HG03442 (cell line): ENCODE measurements around the gene PFN1.

Experiments used
- ATAC-seq: cut with Tn5 transposase; IDR thresholded peaks from one replicate; pipeline ENCODE4 v1.9.1; 2021; ENCODE audit warnings: mild to moderate bottlenecking, moderate library complexity; ENCODE audit not compliant: unreplicated experiment

Gene PFN1

DNA sequence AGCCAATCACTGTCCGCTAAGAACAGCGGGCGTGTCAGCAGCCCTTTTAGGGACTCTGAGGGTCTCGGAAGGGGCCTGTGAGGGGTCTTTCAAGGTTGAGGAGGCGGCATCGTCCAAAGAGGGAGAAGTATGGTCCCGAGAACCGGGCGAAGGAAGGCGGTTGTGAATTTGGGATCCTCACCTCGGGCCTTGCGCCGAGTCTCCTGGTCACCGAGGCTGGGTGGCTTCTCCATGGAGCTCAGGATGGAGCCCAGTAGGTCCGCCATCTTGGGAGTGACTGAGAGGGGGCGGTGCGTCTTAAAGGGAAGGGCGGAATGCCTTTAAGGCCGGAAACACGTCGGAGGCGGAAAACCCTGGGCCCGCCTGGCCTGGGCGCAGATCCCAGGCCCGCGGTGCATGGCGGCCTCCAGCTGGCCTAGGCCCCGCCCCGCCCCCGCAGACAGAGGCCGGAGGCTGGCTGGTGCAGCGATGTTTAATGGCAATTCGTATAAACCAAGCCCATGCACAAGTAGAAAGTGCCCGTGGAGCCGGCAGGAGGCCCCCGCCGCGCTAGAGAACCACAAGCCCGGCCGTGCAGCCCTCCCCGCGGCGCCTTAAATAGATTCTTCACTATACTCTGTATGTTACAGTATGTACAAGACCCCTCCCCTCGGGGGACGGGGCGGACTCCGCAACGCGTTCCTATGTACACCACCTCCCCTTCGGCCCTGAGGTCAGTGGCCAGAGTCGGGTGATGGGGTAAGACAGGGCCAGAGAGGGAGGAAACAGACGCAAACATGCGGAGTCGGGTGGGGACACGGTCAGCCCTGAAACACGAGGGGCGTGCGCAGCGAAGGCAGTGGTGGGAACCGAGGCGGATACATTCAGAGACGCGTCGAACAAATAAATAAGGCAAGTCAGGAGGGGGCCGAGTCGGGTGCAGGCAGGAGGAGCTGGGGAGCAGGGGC, 19.5 kb upstream of the PFN1 start, which contains the start of gene SPAG7:
TSS of gene SPAG7 (minus strand) at position 279 of the 947 bp plus-strand sequence. CDS start at position 266, 13 bp downstream.
- peak; percentile 52 for ATAC-seq

DNA sequence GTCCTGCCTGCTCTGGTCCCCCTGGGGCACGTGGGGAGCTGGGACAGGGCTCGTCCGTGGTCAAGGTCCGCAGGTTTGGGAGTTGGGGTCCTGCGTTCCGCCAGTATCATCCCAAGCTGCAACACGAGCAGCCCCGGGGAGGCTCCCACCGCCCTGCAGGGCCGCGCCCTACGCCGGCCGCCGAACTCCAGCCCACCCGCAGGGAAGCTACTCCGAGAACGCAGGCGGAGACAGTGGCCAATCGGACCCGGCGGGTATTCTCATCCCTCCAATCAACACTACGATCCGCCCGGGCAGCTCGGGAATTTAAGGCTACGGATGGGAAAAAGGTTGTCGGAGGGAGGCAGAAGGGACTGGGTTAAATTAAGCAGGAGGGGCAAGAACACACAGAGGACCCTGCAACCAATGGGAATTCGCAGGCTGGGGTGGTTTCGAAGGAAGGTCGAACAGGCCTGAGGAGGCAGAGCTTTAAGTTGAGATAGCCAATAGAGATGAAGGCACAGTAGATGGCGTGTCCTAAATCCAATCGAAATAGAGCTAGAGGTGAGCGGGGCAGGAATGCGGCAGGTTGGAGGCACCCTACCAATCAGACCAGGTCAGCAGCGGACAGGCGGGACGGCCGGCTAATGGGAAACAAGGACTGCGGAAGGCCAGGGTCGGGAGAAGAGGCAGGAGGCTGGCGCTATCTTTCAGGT, 18.7 kb upstream of the PFN1 start:
- peak; percentile 74 for ATAC-seq

DNA sequence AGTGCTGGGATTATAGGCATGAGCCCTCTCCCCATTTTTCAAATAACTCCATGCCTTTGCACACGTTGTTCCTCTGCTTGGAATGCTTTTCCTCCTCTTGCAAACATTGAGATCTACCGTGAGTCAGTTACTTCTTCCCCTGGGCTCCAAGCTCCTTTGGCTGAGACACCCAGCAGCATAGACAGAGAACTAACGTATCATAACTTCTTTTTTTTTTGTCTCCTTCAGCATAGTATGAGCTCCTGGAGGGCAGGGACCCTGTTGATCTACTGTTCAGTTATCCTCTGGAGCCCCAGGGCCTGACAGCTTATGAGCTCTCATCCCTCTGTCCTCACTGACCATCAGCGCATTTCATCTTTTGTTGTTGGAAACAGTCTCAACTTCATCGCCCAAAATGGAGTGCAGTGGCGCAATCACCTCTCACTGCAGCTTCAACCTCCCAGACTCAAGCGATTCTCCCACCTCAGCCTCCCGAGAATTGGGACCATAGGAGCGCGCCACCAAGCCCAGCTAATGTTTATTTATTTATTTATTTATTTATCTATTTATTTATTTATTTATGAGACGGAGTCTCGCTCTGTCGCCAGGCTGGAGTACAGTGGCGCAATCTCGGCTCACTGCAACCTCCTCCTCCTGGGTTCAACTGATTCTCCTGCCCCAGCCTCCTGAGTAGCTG, 17.1 kb upstream of the PFN1 start:
- ATAC-seq, result no peak

DNA sequence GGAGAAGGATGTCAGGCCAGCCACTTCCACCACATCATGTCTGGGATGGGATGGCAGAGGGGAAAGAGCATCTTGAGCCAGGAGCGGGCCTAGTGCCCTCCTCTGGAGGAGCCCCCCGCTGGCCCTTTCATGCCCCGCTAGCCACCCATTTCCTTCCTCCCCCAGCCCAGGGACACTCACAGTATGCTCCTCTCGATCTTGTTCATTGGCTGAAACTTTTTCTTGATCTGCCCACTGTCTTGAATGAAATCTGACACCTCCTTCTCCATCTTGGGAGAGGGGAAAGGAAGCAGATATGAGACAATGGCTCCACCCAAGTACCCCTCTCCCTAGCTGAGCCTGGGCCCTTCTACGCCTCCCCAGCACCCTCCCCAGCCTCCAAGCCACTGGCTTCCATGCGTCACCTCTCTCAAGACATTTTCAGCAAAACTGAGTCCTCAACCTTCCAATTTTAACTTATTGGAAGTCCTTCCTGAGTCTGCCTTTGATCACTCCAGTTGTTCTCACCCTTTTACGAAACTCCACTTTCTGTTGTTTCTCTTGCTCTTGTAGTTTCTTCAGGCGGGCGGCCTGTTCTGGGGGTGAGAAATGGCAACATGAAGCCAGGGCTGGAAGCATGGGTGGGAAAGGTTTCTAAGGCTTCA, 12.1 kb upstream of the PFN1 start:
- no peak for ATAC-seq

DNA sequence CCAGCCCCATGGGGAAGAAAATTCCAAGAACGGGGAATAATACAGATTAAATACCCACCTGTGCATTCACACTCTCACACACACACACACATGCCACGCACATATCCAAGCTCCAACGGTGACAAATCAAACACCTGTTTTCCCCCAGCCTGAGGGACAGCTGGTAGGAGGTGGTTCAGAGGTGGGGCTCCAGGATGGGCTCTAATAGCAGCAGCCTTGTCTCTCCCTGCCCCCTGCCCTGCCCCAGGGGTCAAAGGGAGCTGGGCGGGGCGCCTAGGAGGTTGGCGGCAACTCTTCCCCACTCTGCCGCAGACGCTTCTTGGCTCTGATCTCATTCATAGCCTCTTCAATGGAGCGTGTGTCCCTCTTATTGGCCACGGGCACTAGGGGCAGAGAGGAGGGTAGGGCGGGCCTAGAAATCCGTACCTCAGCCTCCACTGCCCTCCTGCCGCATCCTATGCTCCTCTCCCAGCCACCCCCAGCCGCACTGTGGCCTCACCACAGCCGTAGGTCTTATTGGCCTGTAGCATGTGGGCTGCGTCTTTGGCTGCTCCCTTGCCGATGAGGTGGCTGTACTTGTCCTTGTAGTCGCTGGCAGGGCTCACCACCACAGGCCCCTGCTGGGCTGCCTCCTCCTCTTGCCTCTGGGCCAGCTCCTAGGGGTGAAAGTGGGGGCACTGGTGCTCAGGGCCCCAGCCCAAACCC, 11.1 kb upstream of the PFN1 start:
- ATAC-seq, result no peak

DNA sequence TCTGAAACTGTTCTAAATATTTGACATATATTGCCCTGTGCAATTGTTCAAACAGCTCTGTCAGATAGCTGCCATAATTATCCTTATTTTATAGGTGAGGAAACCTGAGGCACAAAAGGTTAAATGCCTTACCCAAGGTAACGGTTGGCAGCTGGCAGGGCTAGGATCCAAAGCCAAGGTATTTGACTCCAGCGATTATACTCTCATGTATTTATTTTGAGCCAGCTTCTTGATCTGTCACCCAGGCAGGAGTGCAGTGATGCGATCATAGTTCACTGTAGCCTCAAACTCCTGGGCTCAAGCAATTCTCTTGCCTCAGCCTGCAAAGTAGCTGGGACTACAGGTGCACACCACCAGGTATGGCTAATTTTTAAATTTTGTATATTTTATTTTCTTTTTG, 9.8 kb upstream of the PFN1 start:
- ATAC-seq, result no peak

DNA sequence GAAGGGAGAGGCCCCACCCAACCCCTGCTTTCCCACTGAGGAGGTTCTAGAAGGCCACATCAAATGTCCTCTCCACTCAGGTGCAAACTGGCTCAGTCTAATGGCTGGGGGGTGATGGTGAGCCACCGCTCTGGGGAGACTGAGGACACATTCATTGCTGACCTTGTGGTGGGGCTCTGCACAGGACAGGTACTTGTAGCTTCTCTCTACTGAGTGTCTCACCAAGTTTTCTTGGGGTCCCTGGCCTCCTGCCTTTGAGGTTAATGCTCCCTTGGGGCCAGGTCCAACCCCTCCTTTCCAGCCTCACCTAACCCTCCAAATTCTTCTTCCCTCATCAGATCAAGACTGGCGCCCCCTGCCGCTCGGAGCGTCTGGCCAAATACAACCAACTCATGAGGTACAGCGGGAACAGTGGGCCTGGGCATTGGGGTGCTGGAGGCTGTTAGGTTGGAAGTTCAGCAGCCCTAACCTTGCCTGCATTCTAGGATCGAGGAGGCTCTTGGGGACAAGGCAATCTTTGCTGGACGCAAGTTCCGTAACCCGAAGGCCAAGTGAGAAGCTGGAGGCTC, 8.2 kb upstream of the PFN1 start:
- ATAC-seq, result no peak

DNA sequence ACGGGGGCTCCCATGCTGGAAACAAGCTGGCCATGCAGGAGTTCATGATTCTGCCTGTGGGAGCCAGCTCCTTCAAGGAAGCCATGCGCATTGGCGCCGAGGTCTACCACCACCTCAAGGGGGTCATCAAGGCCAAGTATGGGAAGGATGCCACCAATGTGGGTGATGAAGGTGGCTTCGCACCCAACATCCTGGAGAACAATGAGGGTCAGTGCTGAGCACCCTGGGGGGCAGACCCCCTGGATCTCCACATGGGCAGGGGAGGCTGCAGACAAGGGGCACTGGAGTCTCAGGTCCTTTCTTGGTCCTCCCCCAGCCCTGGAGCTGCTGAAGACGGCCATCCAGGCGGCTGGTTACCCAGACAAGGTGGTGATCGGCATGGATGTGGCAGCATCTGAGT, 6.8 kb upstream of the PFN1 start:
- no peak for ATAC-seq

DNA sequence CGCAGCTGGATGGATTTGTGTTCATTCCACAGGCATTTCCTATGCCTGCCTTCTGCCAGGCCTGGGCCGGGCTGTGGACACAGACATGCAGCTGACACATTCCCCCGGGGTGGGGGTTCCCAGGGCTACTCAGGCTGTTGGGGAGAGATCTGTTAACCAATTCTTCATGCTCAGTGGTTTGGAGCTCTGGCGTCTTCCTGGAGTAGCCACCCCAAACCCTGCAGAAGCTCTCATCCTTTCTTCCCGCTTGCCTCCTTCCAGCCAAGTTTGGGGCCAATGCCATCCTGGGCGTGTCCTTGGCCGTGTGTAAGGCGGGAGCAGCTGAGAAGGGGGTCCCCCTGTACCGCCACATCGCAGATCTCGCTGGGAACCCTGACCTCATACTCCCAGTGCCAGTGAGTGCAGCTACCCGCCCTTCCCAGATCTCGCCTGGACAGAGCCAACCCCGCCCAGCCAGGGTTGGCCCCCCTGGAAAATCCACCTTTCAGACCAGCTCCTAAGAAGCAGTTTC, 5.2 kb upstream of the PFN1 start:
- ATAC-seq, result no peak

DNA sequence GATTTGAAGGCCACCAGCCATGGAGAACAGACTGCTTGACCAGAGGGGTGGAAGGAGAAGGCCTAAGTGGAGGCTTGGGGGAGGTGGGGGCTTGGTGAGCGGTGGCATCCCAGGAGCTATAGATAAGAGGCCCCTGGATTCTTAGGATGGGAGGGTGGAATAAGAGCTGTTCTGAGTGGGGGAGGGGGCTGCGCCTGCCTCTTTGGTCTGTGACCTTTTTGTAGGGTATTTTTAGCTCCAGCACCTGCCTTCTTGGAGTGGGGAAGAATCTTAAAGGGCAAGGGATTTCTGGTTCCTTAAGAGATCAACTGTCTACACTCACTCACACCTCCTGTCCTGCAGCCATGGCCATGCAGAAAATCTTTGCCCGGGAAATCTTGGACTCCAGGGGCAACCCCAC, 3.2 kb upstream of the PFN1 start:
- no peak for ATAC-seq

DNA sequence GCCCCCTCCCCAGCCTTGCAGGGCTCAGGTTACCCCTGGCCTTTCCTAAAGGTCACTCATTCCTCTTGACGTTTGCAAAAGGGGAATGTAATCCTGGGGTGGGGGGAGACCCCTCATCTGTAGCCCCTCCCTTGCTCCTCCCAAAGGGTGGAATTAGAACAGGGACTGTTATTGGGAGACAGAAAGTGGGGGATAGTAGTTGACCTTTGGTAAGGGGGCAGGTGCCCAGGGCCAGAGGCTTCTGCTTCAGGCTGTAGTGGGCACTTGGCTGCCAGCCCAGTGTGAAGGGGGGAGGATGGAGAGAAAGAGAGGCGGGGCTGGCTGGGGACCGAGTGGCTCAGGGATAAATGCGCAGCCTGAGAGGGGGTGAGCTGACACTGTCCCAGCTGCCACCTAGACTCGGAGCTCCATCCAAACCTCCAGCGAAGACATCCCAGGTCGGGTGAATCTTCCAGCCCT, 2.4 kb upstream of the PFN1 start, which contains the start of gene ENO3:
TSS of gene ENO3 (plus strand) at position 374 of the 459 bp plus-strand sequence. CDS start 711 bp downstream, outside the sequence.
- no peak for ATAC-seq

DNA sequence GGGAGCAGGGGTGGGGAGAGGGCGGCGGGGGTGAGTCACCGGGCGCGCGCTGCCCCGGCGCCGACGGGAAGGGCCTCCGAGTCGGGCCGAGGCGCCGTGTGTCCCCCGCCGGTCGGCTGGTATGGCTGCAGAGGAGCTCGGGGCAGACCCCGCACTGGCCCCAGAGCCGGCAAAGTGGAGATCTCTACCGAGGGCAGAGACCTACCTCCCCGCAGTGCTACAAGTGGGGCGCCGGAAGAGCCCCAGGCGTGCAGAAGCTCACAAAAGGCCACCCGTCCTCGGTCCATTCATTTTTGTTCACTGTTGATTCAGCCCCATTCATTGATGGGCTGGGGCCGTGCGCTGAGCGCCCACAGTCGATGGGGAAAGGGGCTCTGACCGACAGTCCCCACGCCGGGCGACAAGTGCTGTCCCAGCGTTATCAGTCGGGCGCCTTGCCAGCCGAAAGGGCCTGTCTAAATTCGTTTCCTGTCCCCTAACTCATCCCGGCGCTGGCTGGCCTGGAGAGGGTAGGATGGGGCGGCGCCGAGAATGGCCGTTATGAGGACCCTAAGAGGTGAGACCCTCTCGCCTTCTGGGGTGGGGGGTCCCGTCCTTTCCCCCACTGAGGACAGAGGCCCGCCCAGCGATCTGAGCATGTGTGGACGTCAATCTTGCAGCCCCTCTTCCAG, 1.9 kb upstream of the PFN1 start:
- peak; percentile 3 for ATAC-seq

DNA sequence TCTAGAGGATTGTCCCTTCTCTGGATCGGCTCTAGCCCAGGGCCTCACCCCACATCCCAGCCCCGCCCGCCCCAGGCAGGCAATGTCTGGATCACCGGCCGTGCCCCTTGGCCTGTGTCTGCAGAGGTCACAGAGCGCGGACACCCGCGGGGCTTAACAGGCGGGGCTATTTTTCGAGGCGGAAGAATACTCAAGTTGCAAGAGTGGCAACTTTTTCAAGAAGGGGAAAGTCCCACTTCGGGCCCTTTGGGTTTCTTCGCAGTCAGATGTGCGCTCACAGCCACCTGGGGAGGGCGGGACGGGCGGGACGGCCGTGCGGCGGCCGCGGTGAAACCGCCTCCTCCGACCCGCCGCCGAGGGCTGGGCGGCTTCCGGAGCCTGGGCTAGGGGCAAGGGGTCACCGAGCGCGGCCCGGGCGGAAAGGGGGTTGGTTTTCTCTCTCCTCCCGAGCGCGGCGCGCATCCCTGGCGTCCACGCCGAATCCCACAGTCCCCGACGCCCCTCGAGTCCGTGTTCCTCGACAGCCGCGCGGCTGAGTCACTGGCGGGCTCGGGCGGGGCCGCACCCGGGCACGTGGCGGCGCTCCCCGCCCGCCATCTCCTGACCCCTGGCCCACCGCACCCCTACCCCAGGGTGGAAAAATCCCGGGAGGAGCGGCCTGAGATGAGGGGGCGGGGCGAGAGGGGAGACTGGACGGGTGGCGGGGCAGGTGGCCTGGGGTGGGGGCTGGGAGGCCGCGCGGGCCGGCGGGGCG, 1.2 kb upstream of the PFN1 start:
- peak; percentile 22 for ATAC-seq

DNA sequence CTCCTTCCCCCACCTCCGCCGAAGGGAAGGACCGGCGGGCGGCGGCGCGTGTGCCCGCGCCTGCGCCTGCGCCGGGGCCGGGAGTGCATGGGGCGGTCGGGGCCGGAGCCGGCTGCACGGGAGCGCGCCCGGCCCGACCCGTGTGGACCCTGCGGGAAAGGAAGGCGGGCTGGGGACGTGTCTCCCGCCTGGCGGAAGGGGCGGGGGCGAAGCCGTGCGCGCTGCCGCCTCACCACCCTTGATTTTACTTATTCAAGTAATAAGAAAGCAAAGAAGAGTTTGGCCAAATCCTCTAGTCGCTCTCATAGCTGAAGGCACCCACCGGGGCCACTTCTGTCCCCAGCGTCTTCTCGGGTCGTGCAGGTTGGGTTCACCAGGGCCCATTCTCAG, 596 bp upstream of the PFN1 start:
- ATAC-seq, result peak; percentile 33

DNA sequence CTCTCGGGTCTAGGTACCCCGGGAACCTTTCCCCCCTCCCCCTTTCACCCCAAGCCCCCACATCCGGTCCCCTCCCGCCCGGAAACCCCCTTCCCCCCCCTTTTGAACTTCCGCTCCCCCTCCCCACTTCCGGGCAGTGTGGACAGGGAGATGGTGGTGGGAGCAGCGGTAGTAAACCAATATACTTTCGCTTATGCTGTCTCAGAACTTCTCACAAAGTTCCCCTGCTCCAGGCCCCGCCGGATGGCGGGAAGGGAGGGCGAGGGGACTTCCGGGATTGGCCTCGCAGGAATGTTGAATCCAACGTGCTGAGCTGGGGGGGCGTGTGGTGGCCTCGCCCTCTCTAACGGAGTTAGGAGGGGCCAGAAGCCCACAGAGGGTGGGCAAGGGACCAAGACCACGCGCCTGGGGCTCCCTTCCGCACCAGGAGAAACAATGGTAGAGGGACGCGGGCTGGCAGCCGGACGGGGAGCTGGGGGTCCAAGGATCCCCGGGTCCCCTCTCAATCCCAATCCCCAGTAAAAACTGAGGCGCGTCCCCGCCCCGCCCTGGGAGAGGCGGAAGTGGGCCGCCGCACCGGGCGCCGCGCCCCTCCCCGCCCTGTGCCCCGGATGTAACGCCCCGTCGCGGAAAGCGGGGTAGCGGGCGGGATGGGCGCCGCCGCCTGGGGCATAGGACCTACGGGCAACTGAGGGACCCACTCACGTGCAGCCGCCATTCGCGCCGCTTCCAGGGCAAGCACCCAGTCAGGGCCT, 742 bp downstream of the PFN1 start:
- ATAC-seq, result no peak

DNA sequence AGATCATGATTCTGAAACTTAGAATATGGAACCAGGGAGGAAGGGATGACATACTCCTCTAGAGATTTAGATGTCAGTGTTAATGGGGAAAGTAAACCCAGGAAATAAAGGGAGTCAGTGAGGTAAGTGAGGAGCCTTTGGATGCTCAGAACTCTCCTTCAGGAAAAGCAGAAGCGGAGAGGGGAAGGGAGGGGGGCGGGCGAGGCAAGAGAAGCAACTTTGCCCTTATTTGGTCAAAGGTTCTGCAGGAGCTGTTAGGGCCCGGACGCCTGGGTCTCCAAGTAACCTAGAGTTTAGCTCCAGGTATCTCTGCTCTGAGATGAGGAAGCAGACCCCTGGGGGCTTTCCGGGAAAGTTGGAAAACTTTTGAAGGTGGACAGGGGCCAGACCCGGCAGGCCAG, 1.3 kb downstream of the PFN1 start:
- no peak for ATAC-seq

DNA sequence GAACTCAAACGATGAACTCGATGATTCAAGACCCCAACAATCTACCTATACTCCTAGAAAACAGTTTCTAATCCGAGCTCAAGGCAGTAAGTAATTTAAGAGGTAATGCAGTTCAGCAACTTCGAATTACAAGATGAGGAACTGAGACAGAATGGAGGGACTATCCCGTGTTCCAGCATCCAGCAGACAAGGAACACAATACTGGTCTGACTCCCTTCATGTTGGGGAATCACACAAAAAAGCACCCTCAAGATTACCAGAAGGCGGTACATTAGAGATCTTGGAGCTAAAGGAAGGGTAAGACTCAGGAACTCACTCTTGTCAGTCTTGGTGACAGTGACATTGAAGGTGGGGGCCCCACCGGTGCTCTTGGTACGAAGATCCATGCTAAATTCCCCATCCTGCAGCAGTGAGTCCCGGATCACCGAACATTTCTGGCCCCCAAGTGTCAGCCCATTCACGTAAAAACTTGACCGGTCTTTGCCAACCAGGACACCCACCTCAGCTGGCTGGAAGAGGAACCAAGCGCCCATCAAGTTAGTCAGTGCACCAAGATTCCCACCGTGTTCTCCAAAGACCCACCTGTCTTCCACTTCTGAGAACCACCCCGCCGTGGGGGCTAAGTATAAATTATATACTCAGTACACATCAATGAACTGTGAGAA, 1.9 kb downstream of the PFN1 start:
- no peak for ATAC-seq
